WTC11 (cell line): Measurements from ENCODE around the gene TMCC2. TPM values are rescaled to one million over a fixed set of nuclear protein-coding genes. Genes with fewer than 3 reads are reported as not detected.

Experiments
- ATAC-seq: fragments of 200-7000 bp; cut with Tn5 transposase; 2 replicates; pipeline ENCODE4 v1.10.0; 2021; ENCODE audit warnings: mild to moderate bottlenecking, moderate library complexity
- CTCF ChIA-PET: fragments of 300-600 bp; sonication (Branson Sonifier 250); formaldehyde crosslinking; loops from one replicate; lab custom pipeline; 2021; ENCODE audit warnings: antibody characterized with exemption; lab: Charles Lee
- POLR2A ChIA-PET: fragments of 350-600 bp; sonication (Branson Sonifier 250); formaldehyde crosslinking; loops from one replicate; lab custom pipeline; 2021; ENCODE audit warnings: antibody characterized with exemption; lab: Charles Lee
- DNase-seq: peaks from one replicate; pipeline ENCODE4 v3.0.0; 2021; ENCODE audit warnings: low spot score
- H3K27ac Mint-ChIP-seq: 2 replicates; pipeline ENCODE4 v1.8.0; 2021; ENCODE audit warnings: mixed read lengths
- H3K27me3 Mint-ChIP-seq: 2 replicates; pipeline ENCODE4 v1.8.0; 2021; ENCODE audit warnings: low read depth, mild to moderate bottlenecking, moderate library complexity, mixed read lengths
- H3K36me3 Mint-ChIP-seq: 2 replicates; pipeline ENCODE4 v1.8.0; 2021; ENCODE audit warnings: mixed read lengths
- H3K4me1 Mint-ChIP-seq: 2 replicates; pipeline ENCODE4 v1.8.0; 2022; ENCODE audit warnings: mixed read lengths
- H3K4me3 Mint-ChIP-seq: 2 replicates; pipeline ENCODE4 v1.8.0; 2021; ENCODE audit warnings: mild to moderate bottlenecking, moderate library complexity, mixed read lengths
- H3K9me3 Mint-ChIP-seq: 2 replicates; pipeline ENCODE4 v1.8.0; 2021; ENCODE audit warnings: mixed read lengths
- AFF4 ChIP-seq: sonication (generic); formaldehyde crosslinking; IDR thresholded peaks from 2 replicates; pipeline ENCODE4 v1.8.1; 2023; ENCODE audit warnings: mild to moderate bottlenecking, missing genetic modification reagents, borderline replicate concordance
- CREM ChIP-seq: sonication (generic); formaldehyde crosslinking; IDR thresholded peaks from 2 replicates; pipeline ENCODE4 v1.8.1; 2022; ENCODE audit warnings: mild to moderate bottlenecking, missing genetic modification reagents, moderate library complexity
- ETV6 ChIP-seq: sonication (generic); formaldehyde crosslinking; IDR thresholded peaks from 2 replicates; pipeline ENCODE4 v1.8.1; 2022; ENCODE audit warnings: mild to moderate bottlenecking, missing genetic modification reagents
- FOXK1 ChIP-seq: sonication (generic); formaldehyde crosslinking; IDR thresholded peaks from 2 replicates; pipeline ENCODE4 v1.8.0; 2022; ENCODE audit warnings: mild to moderate bottlenecking, moderate library complexity, missing genetic modification reagents
- FOXP1 ChIP-seq: sonication (generic); formaldehyde crosslinking; IDR thresholded peaks from 2 replicates; pipeline ENCODE4 v1.8.0; 2022; ENCODE audit warnings: missing genetic modification reagents, mild to moderate bottlenecking, moderate library complexity, borderline replicate concordance
- FOXP4 ChIP-seq: sonication (generic); formaldehyde crosslinking; IDR thresholded peaks from 2 replicates; pipeline ENCODE4 v1.8.0; 2022; ENCODE audit warnings: mild to moderate bottlenecking, missing genetic modification reagents
- GABPB1 ChIP-seq: sonication (generic); formaldehyde crosslinking; IDR thresholded peaks from 2 replicates; pipeline ENCODE4 v1.8.1; 2023; ENCODE audit warnings: mild to moderate bottlenecking, missing genetic modification reagents
- GTF2I ChIP-seq: fragments of 250-450 bp; sonication (Bioruptor Pico); conservative IDR thresholded peaks from 2 replicates; pipeline ENCODE4 v1.4.0; 2021; ENCODE audit warnings: mild to moderate bottlenecking
- HMGXB4 ChIP-seq: sonication (generic); formaldehyde crosslinking; IDR thresholded peaks from 2 replicates; pipeline ENCODE4 v1.8.1; 2023; ENCODE audit warnings: mild to moderate bottlenecking, moderate library complexity, missing genetic modification reagents
- MAX ChIP-seq: sonication (generic); formaldehyde crosslinking; IDR thresholded peaks from 2 replicates; pipeline ENCODE4 v1.8.0; 2022; ENCODE audit warnings: mild to moderate bottlenecking, missing genetic modification reagents
- NFE2L1 ChIP-seq: sonication (generic); formaldehyde crosslinking; IDR thresholded peaks from 2 replicates; pipeline ENCODE4 v1.8.1; 2023; ENCODE audit warnings: missing genetic modification reagents
- PREB ChIP-seq: sonication (generic); formaldehyde crosslinking; IDR thresholded peaks from 2 replicates; pipeline ENCODE4 v1.8.1; 2022; ENCODE audit warnings: mild to moderate bottlenecking, missing genetic modification reagents, moderate library complexity, borderline replicate concordance
- USF1 ChIP-seq: sonication (generic); formaldehyde crosslinking; IDR thresholded peaks from 2 replicates; pipeline ENCODE4 v1.8.0; 2022; ENCODE audit warnings: mild to moderate bottlenecking, missing genetic modification reagents
- ZBTB21 ChIP-seq: sonication (generic); formaldehyde crosslinking; IDR thresholded peaks from 2 replicates; pipeline ENCODE4 v1.8.1; 2023; ENCODE audit warnings: mild to moderate bottlenecking, missing genetic modification reagents, borderline replicate concordance
- ZBTB43 ChIP-seq: sonication (generic); formaldehyde crosslinking; IDR thresholded peaks from 2 replicates; pipeline ENCODE4 v1.8.1; 2023; ENCODE audit warnings: mild to moderate bottlenecking, missing genetic modification reagents
- ZNF121 ChIP-seq: sonication (generic); formaldehyde crosslinking; IDR thresholded peaks from 2 replicates; pipeline ENCODE4 v1.8.0; 2023; ENCODE audit warnings: missing genetic modification reagents
- ZNF263 ChIP-seq: sonication (generic); formaldehyde crosslinking; IDR thresholded peaks from 2 replicates; pipeline ENCODE4 v1.8.1; 2022; ENCODE audit warnings: low read depth, mild to moderate bottlenecking, moderate library complexity, missing genetic modification reagents
- ZNF281 ChIP-seq: sonication (generic); formaldehyde crosslinking; IDR thresholded peaks from 2 replicates; pipeline ENCODE4 v1.8.0; 2023; ENCODE audit warnings: mild to moderate bottlenecking, missing genetic modification reagents
- ZNF671 ChIP-seq: fragments of 250-450 bp; sonication (Bioruptor Pico); IDR thresholded peaks from 2 replicates; pipeline ENCODE4 v1.8.0; 2021; ENCODE audit warnings: mild to moderate bottlenecking
- total RNA-seq: library from RNA; stranded (reverse); gene quantifications from 3 replicates; pipeline ENCODE4 v1.2.3, GENCODE V29; 2021

Gene TMCC2
- total RNA-seq, 1 experiment from 2014 or later, result 9.5 TPM

- TF ChIP-seq AFF4 (CRISPR knock-in tag) (no peak), ETV6 (no peak), CREM (CRISPR knock-in tag) (no peak), ZNF263 (no peak), NFE2L1 (CRISPR knock-in tag) (no peak)
Measured at GRCh38 chr1:205283270-205284147, 55.8 kb downstream of the TMCC2 start (continued).

GRCh38 chr1:205284420-205285144, 56.8 kb downstream of the TMCC2 start:
- POLR2A ChIA-PET, result interaction anchor here (0.7 to 3.3 kb wide), 10 partner anchors 9 to 37 kb away, joined by 3 to 54 read pairs (median 4); partner anchors contain the start of gene NUAK2
- H3K27me3 Mint-ChIP-seq, result no peaks in the 10 kb centered on the region
- H3K9me3 Mint-ChIP-seq, result peaks cover 4% of the 10 kb centered on the region; the same call in 1 of the 2 replicates
- H3K4me1 Mint-ChIP-seq, result peaks cover 49% of the 10 kb centered on the region
- DNase-seq (peak; percentile 80), ATAC-seq (peak; percentile 89)
- CTCF ChIA-PET, result interaction anchor here (0.6 to 4.0 kb wide), 19 partner anchors 10 to 223 kb away, joined by 3 to 45 read pairs (median 4); partner anchors contain the start of genes NUAK2 and TMCC2
- H3K27ac Mint-ChIP-seq, result peak overlapping the region; percentile 90
- no peaks in the 10 kb centered on the region for H3K36me3 Mint-ChIP-seq
- no peak overlapping the region for H3K4me3 Mint-ChIP-seq
- TF ChIP-seq MAX (CRISPR knock-in tag) (peak; percentile 76), USF1 (CRISPR knock-in tag) (peak; percentile 45; the same call in 1 of the 2 replicates), PREB (CRISPR knock-in tag) (no peak), ZNF281 (CRISPR knock-in tag) (no peak), ZBTB21 (no peak), FOXK1 (CRISPR knock-in tag) (peak; percentile 66; the same call in 1 of the 2 replicates), FOXP1 (CRISPR knock-in tag) (0 out of 2 replicates have a peak, but pooled peaks have one; percentile 11), ZNF671 (CRISPR knock-in tag) (no peak), FOXP4 (0 out of 2 replicates have a peak, but pooled peaks have one; percentile 30), GABPB1 (peak; percentile 76), ZNF121 (CRISPR knock-in tag) (peak; percentile 80), ZBTB43 (CRISPR knock-in tag) (peak; percentile 65), GTF2I (CRISPR knock-in tag) (no peak), HMGXB4 (CRISPR knock-in tag) (0 out of 2 replicates have a peak, but pooled peaks have one; percentile 39)
